Measurements from ENCODE around the gene SACM1L.

DNA sequence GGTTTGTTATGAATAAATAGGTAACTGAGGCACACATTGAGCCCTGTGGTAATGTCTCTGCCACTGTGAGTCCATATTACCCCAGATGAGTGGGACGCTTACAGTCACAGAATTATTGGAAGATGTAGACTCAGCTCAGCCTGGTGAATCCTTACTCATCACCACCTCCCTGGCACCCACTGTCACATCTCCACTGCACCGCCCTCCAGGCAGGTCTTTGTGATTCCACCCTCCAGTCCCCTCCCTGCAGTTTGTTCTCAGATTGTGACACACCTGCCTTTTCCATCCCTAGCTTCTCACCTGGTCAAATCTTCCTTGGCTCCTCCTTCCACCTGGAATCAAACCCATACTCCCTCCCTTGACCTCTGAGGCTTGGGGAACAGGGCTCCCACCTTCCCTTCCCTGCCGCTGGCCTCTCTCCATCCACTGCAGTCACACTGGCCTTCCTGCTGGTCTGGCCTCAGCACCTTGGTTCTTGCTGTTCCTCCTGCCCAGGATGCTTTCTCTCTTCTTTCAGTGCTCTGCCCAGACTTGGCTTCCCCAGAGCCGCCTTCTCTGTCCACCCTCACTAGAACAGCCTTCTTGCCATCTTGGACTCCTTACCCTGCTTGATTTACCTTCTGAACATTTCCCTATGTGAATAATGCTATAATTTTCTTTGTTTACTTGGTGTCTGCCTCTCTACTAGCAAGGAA lies 97.8 kb downstream of the SACM1L start:
- TF ChIP-seq, protein P1, sequence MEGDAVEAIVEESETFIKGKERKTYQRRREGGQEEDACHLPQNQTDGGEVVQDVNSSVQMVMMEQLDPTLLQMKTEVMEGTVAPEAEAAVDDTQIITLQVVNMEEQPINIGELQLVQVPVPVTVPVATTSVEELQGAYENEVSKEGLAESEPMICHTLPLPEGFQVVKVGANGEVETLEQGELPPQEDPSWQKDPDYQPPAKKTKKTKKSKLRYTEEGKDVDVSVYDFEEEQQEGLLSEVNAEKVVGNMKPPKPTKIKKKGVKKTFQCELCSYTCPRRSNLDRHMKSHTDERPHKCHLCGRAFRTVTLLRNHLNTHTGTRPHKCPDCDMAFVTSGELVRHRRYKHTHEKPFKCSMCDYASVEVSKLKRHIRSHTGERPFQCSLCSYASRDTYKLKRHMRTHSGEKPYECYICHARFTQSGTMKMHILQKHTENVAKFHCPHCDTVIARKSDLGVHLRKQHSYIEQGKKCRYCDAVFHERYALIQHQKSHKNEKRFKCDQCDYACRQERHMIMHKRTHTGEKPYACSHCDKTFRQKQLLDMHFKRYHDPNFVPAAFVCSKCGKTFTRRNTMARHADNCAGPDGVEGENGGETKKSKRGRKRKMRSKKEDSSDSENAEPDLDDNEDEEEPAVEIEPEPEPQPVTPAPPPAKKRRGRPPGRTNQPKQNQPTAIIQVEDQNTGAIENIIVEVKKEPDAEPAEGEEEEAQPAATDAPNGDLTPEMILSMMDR (IDR thresholded peaks at IDR 0.05; ENCODE audit: poor library complexity), result no peak
- TF ChIP-seq EZH2 (IDR thresholded peaks at IDR 0.05; ENCODE audit: borderline replicate concordance), result no peak
- no peak for TF ChIP-seq EZH2phosphoT487 (IDR thresholded peaks at IDR 0.05; ENCODE audit: low read depth, severe bottlenecking, unreplicated experiment)
